OCI-LY1 (cell line): ENCODE results near the gene MRPL51.

ENCODE experiments used
- EZH2 ChIP-seq: fragments of 200-600 bp; sonication (generic), shearing (Covaris generic); IDR thresholded peaks from 2 replicates; pipeline ENCODE4 v1.8.0; 2017; ENCODE audit warnings: borderline replicate concordance, mixed run types, mild to moderate bottlenecking, antibody characterized with exemption, low read length, moderate library complexity, mixed read lengths
- TF ChIP-seq, protein P1 (sequence below): fragments of 200-600 bp; sonication (generic), shearing (Covaris generic); IDR thresholded peaks from 2 replicates; pipeline ENCODE4 v1.5.1; 2017; ENCODE audit warnings: mild to moderate bottlenecking, antibody characterized with exemption, low read length, moderate library complexity, mixed read lengths

GRCh38 chr12:6469609-6470374 lies 23.3 kb downstream of the MRPL51 start:
- TF ChIP-seq, protein P1, sequence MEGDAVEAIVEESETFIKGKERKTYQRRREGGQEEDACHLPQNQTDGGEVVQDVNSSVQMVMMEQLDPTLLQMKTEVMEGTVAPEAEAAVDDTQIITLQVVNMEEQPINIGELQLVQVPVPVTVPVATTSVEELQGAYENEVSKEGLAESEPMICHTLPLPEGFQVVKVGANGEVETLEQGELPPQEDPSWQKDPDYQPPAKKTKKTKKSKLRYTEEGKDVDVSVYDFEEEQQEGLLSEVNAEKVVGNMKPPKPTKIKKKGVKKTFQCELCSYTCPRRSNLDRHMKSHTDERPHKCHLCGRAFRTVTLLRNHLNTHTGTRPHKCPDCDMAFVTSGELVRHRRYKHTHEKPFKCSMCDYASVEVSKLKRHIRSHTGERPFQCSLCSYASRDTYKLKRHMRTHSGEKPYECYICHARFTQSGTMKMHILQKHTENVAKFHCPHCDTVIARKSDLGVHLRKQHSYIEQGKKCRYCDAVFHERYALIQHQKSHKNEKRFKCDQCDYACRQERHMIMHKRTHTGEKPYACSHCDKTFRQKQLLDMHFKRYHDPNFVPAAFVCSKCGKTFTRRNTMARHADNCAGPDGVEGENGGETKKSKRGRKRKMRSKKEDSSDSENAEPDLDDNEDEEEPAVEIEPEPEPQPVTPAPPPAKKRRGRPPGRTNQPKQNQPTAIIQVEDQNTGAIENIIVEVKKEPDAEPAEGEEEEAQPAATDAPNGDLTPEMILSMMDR = no peak
- TF ChIP-seq EZH2 = no peak
